Skin epidermis (tissue), 12 donors: ENCODE results near the gene TRIM47.

Experiments
- H3K27ac ChIP-seq, 21 experiments: fragments of 200-600 bp; sonication (generic) in 11 of 21; one replicate each; pipeline ENCODE4 v1.5.0; 2020; ENCODE audit warnings: mild to moderate bottlenecking in 3 of 21, inconsistent platforms in 2 of 21, moderate library complexity in 2 of 21
- H3K4me3 ChIP-seq, 7 experiments: fragments of 200-600 bp; sonication (generic) in 2 of 7; one replicate each; pipeline ENCODE4 v1.5.0; 2020; ENCODE audit warnings: inconsistent platforms in 2 of 7, mild to moderate bottlenecking in 2 of 7, moderate library complexity in 1 of 7

Gene TRIM47

DNA sequence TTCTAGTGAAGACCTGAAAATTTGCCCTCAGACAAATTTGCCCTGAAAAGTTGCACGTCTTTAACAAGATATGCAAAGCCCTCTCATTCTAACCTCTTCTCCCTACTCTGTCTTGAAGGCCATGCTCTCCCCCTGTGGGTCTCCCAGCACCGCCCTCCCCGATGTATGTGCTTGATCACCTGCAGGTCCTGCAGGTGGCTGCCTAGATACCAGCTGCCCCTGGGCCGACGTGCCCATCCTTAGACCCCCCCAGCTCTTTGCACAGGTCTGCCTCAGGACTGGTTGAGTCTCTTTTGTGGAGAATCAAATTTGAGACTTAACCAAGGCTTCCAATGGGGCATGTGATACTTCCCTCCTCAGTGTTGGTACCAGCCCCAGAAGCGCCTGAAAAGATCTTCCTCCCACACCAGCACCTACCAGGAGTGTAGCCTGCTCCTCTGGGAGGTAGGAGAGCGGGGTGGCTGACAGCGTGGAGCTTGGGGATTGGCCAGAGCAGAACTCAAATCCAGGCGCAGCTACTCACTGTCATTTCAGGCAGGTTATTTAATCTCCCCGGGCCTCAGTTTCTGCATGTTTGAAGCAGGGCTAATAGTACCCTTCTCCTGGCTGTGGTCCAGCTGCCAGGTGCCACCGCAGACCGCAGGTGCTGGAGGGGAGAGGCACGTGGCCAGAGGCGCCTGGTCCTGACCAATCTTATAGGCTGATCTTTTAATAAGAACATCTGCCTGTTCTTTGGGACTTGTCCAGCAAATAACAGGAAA lies 30.9 kb upstream of the TRIM47 start:
- Histone ChIP-seq H3K27ac (peak overlapping the region in 7 of 21 experiments; percentile 11 to 69 (median 55)), H3K4me3 (no peak overlapping the region)

DNA sequence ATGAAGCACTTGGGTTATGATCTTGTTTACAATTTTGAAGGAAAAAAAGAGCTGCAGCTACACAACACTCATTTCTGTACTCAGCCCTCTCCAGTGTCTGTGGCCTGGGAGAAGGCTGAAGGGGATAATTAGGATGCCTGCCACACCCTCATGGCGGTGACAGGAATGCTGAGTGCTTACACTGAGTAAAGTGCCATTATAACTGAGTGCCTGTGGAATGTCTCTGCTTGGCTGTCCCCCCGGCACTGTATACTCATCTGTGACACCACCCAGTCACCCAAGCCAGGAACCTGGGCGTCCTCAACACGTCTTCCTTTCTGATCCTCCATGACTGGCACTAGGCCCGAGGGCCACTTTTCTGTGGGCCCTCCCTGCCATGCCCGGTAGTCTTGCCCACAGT lies 29.8 kb upstream of the TRIM47 start:
- peak overlapping the region in 4 of 21 experiments; percentile 18 to 45 (median 31) for H3K27ac ChIP-seq
- H3K4me3 ChIP-seq: no peak overlapping the region

DNA sequence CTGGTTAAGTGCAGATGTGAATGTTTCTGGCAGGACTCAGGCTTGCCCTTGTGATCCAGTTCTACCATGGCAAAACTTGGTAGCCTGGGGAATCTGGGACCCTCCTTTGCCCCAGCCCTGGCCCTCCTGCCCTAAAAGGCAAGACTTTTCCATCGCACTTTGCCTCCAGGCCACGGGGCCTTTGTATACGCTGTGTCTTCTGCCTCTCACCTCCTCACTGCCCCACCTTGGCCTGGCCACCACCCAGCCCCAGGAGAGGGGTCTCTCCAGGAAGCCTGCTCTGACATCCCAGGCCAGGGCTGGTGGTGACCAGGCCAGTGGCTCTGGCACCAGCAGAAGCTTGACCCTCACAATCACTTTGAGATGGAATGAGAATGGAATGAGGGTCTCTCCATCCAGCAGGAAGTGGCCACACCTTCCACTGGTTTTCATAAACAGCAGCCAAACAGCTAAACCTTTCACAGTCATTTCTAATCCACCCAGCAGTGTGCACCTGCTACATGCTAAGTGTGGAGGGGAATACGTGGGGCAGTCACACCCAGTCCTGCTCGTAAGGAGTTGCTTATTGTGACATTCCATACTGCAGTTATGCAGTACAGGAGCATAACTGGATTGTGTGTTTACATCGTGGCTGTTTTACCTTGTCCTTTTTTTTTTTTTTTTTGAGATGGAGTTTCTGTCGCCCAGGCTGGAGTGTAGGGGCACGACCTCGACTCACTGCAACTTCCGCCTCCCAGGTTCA lies 27.9 kb upstream of the TRIM47 start:
- no peak overlapping the region for H3K4me3 ChIP-seq
- H3K27ac ChIP-seq: peak overlapping the region in 13 of 21 experiments; percentile 5 to 93 (median 63)

DNA sequence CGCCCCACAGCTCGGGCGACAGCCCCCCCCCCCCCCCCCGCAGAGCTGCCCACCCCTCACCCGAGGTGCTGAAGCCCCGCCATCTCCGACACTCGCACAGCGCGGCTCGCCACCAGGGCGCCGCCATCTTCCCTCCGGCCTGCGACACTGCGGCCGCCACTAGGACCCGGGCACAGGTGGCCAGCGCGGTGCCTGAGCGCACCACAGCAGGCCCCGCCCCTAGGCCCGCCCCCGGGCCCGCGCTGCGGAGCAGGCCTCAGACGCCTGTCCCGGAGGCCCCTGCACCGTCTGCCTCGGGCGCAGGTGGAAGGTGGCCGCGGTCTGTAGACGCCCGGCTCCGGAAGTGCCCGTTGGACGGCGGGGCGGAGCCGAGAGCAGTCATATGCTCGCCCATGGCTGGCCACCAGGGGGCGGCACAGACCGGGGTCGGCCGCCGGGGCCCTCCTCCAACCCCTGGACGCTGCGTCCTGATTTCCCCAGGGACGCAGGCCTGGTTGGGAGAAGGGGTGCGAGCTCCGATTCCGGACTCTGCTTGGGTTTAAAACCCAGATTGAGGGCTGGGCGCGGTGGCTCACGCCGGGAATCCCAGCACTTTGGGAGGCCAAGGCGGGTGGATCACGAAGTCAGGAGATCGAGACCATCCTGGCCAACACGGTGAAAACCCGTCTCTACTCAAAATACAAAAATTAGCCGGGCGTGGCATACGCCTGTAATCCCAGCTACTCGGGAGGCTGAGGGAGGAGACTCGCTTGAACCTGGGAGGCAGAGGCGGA lies 26.6 kb upstream of the TRIM47 start, which contains the start of gene MRPL38:
Gene MRPL38 (minus strand): TSS at position 136 of the 773 bp plus-strand sequence. CDS start 9 bp downstream, at position 127.
- Histone ChIP-seq H3K4me3 (peak within 1 kb of the TSS; percentile 63 to 86 (median 78)), H3K27ac (peak within 1 kb of the TSS; percentile 67 to 96 (median 88))

DNA sequence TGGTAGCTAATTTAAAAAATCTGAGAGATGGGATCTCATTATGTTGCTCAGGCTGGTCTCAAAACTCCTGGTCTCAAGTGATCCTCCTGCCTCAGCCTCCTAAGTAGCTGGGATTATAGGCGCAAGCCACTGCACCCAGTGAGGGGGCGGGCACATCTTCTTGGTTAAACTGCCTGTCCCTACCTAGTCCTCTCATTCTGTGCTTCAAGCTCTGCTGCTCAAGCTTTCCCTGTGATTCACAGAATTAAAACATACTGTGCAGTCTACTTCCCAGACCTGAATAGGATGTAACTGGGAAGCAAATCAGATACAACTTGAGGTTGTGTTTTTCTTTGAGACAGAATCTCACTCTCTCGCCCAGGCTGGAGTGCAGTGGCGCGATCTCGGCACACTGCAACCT lies 24.0 kb upstream of the TRIM47 start:
- no peak overlapping the region for H3K27ac ChIP-seq
- H3K4me3 ChIP-seq: no peak overlapping the region

DNA sequence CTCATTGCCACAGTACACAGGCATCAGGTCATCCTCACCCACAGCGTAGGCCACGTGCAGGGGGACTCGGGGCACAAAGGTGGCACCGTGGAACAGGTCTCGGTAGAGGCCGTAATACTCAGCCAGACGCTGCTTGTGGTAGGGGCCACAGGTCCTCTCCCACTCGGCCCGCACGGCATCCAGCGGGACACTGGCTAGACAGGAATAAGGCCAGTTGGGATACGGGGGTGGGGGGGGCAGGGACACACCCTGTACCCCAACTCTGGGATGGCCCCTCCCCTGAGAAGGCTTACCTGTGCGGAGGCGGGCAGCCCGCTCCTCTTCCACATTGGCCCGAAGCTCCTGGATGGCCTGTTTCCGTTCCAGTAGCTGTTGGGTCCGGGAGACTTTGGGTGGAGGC lies 23.3 kb upstream of the TRIM47 start:
- no peak overlapping the region for H3K4me3 ChIP-seq

DNA sequence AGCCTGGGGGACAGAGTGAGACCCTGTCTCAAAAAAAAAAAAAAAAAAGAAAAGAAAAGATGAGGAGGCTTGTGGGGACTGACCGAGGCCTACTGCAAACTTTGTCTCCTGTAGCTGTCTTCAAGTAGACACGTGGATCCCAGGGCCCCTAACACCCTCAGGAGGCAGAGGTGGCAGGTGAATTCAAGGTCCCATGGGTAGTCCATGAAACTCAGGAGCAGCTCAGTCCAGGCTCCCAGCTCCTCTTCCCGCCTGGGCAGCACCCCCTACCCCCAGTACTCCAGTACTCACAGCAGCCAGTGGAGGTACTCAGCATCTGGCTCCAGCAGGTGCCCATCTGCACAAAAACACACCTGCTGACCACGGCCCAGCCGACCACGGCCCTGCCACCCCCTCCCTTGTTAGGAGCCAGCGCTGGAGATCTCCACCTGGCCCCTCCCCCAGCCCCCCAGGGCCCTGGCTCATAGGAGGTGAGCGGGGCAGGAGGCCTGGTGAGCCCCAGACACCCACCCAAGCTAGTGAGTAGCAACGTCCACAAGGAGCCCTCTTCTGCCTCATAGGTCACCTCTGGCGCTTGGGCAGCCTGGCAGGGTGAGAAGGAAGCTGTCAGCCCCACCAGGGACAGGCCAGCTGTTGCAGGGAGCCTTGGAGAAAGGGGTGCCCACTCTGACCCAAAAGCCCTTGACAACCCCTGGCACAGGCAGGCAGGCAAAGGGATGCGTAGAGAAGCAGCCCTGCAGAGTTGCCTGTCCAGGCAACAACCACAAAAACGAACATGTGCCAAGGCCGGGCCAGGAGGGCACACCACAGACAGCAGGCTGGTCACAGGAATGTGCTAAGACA lies 22.5 kb upstream of the TRIM47 start:
- Histone ChIP-seq H3K27ac (no peak overlapping the region), H3K4me3 (no peak overlapping the region)

More for the DNA sequence above, 23.3 kb upstream of the TRIM47 start:
- H3K27ac ChIP-seq: no peak overlapping the region

DNA sequence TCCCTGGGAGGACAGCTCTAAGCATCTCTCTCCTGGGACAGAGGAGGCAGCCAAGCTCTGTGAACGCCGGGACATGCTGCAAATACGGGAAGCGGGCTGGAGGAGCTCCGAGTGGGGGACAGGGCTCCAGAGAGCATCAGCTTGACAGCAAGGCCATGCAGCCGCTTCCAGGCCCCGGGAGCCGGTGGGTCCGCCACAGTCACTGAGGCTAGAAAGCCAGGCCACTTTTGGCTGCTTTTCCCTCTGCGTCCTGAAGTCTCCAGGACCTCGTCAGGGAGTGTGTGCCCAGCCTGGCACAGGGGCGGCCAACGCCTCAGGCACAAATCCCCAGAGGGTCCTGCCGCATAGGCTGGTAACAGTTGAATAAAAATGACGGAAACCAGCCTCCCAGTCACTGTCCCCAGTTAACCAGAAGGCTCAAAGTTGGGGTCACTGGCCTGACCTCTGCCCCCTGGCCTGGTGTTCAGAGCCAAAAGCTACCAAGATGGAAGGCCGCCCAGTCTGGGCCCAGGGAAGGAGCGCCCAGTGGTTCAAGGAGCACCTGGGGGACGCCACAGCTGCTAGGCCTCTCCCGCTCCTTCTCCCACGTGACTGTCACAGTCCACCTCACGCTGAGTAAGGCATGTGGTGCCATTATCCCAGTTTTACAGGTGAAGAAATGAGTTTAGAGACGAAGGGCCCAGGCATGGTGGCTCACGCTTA lies 21.5 kb upstream of the TRIM47 start:
- no peak overlapping the region for H3K27ac ChIP-seq
- no peak overlapping the region for H3K4me3 ChIP-seq

DNA sequence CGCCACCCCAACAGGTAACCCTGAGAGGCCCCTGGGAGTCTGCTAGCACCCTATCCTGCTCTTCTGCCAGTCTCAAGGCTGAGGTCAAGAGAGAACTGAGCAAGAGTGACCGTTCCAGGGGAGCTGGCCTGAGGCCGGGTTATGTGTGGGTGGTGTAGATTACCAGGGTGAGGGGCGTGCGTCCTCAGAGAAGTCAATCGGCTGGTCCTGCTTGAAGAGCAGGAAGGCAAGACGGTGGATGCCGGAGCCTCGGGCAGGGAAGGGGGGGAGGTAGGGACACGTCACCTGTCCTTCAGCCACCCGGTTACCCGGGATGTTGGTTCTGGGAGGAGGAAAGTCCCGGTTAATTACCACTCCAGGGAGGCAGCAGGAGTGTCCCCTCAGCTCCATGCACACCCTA lies 21.0 kb upstream of the TRIM47 start:
- H3K4me3 ChIP-seq: no peak overlapping the region
- H3K27ac ChIP-seq: no peak overlapping the region

DNA sequence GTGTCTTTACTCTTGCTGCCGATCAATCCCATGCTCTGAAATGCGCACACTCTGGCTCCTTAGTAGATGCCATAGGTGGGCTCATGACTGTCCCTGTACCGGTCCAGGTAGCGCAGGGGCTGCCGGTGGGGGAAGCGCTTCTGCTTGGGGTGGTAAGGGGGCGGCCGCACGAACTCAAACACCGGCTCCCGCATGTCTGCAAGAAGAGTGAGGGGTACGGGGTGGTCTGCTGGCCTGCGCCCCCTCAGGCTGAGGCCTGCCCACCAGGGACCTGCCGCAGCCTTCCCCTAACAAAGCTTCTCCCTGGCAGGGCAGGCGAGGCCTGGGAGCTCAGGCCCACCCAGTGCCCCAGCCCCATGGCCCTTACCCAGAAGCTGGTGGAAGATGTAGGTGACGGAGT lies 20.4 kb upstream of the TRIM47 start:
- Histone ChIP-seq H3K27ac (no peak overlapping the region), H3K4me3 (no peak overlapping the region)

DNA sequence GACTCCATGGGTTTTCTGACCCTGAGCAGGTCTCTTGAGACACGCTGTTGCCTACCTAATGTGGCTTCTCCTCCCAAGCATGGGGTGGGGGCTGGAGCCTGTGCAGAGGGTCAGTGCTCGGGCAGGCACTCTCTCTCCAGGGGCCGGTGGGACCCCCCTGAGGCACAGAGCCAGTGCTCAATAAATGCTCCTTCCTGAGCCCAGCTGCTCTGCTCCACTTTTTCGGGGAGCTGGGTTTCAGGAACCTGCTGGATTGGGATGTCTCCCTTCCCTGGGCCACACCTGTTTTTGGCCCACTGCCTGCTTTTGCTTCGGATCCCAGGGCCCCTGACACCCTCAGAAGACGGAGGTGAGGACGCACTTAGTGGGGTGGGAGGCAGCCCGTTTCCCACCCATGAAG lies 19.7 kb upstream of the TRIM47 start:
- no peak overlapping the region for H3K4me3 ChIP-seq
- H3K27ac ChIP-seq: peak overlapping the region in 3 of 21 experiments; percentile 5 to 86 (median 85)

DNA sequence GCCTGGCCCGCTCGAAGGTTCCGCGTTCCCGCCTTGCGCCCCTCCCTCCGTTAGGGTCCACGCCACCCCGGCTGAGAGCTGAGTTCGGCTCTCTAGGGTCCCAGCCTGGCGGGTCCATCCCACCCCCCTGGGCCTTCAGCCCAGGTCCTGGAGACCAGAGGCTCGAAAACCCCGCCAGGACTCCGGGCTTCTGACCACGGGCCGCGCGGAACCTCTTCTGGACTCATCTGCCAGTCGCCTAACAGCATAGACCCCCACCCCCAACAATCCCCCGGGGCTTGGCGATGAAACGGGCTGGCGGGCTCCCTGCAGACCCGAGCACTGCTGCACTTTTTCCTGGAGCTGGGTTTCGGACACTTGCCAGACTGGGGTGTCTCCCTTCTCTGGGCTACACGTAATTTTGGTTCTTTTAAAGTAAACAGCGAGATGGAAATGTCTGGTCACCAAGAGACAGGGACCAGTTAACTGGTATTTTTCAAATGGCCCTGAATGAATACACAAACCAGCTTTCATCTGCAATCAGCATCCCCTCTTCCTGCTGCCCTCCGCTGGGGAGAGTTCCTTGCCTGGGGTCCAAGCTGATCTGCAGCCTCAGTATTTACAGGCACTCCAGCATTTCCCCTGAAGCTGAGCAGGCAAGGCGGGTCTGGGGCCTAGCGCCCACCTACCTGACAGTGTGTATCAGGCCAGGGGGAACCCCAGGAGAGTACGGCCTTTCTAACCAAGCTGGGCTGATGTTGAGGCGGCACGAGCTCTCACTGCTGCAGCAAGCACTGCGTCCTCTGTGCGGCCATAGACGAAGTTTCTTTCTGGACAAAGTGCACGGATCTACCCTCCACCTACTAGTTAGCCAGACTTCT lies 19.0 kb upstream of the TRIM47 start:
- peak overlapping the region in 20 of 21 experiments; percentile 81 to 96 (median 91) for H3K27ac ChIP-seq
- peak overlapping the region; percentile 52 to 88 (median 71) for H3K4me3 ChIP-seq

DNA sequence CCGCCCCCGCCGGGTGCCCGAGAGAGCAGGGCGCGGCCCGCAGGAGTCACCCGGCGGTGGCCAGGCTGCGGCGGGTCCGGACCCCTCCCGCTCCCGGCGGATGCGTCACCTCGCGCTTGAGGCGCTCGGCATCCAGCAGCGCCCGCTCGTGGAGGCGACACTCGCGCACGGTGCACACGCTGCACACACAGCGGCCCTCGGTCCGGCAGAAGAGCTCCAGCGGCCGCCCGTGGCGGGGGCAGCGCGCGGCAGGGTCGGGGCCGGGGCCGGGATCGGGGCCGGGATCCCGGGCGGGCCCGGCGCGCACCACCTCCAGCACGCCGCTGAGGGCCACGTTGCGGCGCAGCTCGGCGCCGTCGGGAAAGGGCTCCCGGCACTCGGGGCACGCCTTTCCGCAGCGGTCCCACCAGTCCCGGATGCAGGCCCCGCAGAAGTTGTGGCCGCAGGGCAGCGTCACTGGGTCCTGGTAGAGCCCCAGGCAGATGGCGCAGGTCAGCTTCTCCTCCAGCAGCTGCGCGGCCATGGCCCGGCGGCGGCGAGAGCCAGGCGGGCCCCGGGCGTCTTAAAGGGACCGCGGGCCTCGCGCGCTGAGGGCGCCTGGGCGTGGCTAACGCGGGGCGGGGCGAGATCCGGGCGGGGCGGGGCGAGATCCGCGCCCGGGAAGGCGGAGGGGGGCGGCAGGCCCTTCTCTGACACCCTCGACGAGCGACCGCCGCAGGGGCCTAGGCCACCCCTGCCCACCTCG lies 18.2 kb upstream of the TRIM47 start, which contains the start of gene TRIM65:
Gene TRIM65 (minus strand): TSS at position 537 of the 745 bp plus-strand sequence. CDS start 14 bp downstream, at position 523.
- H3K4me3 ChIP-seq: peak within 1 kb of the TSS; percentile 52 to 88 (median 71)
- H3K27ac ChIP-seq: peak within 1 kb of the TSS; percentile 44 to 96 (median 91)

DNA sequence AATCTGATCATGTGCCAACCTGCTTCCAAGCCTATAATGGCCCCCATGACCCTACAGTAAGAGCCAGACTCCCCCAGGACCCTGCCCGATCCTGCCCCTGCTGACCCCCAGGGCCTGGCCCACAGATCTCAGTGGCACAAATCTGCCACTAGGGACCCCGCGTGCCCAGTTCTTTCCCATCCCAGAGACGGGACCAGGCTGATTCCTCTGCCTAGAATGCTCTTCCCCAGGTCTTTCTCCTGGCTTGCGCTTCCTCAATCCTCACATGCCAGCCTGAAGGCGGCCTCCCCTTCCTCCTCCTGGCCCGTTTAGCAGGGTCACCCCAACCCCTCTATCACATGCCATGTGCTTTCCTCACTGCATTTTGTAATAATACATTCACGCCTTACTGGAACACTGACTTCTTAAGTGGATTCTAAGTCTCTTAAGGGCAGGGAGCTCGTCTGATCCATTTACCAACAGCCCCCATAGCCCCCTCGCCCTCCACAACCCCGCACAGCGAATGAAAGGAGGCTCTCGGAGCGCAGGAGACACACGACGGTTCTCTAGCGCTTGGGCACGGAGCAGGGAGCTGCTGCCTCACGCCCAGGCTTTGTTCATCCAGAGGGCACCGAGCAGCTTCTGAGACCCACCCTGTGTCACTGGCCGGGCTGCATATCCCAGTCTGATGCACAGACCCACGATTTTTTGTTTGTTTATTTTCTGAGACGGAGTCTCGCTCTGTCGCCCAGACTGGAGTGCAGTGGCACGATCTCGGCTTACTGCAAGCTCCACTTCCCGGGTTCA lies 17.2 kb upstream of the TRIM47 start:
- peak overlapping the region; percentile 52 to 88 (median 71) for H3K4me3 ChIP-seq
- H3K27ac ChIP-seq: peak overlapping the region; percentile 44 to 96 (median 91)

DNA sequence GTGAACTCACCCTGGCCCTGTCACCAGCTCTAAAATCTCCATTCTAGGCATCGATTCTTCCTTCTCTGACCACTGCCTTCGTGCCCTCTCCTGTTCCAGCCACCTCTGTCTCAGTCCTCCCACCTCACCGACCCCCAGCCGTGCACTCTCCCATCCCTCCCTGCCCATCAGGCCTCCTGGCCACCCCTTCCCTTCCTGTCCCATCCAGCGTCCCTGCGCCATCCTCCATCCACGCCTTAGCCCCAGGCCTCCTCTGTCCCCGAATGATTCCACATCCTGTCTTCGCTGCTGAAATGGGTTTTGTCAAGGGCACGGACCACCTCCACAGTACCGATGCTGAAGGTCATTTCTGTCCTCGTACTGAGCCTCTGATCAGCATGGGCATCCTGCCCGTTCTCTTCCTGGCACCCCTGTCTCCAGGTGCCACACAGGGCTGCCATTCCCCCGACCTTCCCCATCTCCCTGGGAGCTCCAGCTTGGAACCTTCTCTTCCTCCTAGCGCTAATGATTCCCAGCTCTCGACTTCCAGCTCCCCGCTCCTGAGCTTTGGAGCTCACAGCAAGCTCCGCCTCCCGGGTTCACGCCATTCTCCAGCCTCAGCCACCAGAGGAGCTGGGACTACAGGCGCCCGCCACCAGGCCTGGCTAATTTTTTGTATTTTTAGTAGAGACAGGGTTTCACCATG lies 15.8 kb upstream of the TRIM47 start:
- peak overlapping the region in 12 of 21 experiments; percentile 49 to 95 (median 88) for H3K27ac ChIP-seq
- H3K4me3 ChIP-seq: no peak overlapping the region
